Lower leg skin (tissue), 4 donors: ENCODE data around the gene PRELID1. TPM values are rescaled to one million over a fixed set of nuclear protein-coding genes. Genes with fewer than 3 reads are reported as not detected.
"Not testable (repeated sequence)": the region's sequence is repeated elsewhere in the genome, so short reads cannot be mapped to it uniquely, and the experiment has no call there.

Experiments
- DNase-seq, 2 donors: peaks; one replicate each; pipeline ENCODE4 v3.0.0-alpha.2; 2019; ENCODE audit warnings: low spot score in 2 of 2
- H3K4me3 ChIP-seq: fragments of 200-600 bp; sonication (generic); 2 replicates; pipeline ENCODE4 v1.5.1; 2017; ENCODE audit warnings: mild to moderate bottlenecking, low read depth; ENCODE audit not compliant: poor library complexity, severe bottlenecking
- CTCF ChIP-seq, 3 donors: fragments of 450-650 bp; IDR thresholded peaks; one replicate each; pipeline ENCODE4 v1.5.1; 2016; ENCODE audit warnings: antibody characterized with exemption in 3 of 3, mild to moderate bottlenecking in 3 of 3, moderate library complexity in 2 of 3
- POLR2A ChIP-seq, 2 donors: fragments of 450-650 bp; IDR thresholded peaks; one replicate each; pipeline ENCODE4 v1.6.1; 2016 to 2017; ENCODE audit warnings: antibody characterized with exemption in 2 of 2, mild to moderate bottlenecking in 1 of 2, moderate library complexity in 1 of 2
- WGBS, 2 donors: methylation state at CpG; one replicate each; pipeline ENCODE4 v1.1.5; 2018; 5-methylcytosine and 5-hydroxymethylcytosine counted together
- intact Hi-C: fragments of 100-400 bp; cut with DNase I; formaldehyde crosslinking; loops from one replicate; pipeline ENCODE4 v1.15.0; 2023; ENCODE audit warnings: low total_unique reads
- total RNA-seq, 4 donors: library from RNA; depleted of rRNA; stranded (reverse); fragments of >200 nt; gene quantifications; one replicate each; pipeline ENCODE4 v1.1.0, GENCODE V29; 2016

Gene PRELID1
- total RNA-seq, 4 donors from 2014 or later, result 60.7 to 122 (median 96.7) TPM

DNA sequence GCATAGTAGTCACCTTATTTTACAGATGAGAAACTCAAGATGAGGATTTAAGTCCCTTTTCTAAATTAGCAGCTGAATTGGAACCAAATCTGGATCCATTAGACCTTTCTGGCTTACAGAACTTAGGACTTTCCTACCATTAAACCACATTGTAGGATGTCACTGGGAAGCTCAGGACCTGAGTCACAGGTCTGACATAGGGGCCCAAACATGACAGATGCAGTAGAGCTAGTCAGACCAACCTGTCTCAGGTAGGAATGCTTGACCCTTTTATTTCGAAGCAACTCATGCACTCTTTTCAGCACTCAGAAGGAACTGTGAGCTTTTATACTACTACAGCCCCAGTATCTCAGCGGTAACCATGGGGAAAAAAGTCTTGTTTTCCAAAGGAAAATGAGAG lies 2.6 kb upstream of the PRELID1 start:
- intact Hi-C loops, result loop anchor here (10.0 kb wide), 1 partner anchor 186 kb away; no protein-coding TSS in a partner anchor
- no peak for DNase-seq
- 79 to 89% methylated on average over 2 of the region's 2 CpGs for WGBS, 2 donors
- TF ChIP-seq POLR2A (IDR thresholded peaks at IDR 0.05) (no peak), CTCF (IDR thresholded peaks at IDR 0.05) (no peak)
- no peak overlapping the region for H3K4me3 ChIP-seq

DNA sequence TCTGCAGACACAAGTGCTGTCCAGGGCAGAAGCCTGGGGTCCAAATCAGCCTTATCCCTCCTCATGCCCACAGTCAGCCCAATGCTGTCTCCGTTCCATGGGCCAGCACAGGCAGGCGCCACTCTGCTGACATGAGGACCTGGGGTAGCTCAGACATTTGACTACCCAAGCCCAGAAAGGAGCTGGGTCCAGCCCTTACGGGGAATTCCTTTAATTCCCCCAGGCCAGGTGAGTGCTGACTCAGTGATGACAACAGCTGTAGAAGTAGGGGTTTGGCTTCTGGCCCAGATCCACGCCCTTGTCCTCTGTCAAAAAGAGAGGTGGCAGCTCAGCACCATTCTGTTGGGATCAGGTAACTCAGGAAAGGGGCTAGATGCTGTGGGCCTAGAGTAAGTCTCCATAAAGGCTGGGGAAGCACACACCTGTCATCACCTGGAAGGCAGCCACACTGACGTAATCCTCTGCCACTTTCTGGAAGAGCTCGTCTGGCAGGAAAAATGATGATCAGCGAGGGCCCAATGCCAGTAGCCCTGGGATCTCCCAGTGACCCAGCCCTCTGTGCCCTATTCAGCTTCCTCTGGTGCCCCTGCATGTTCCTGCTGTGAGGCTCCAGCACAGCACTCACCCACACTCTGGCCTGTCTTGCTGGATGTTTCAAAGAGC lies 2.0 kb upstream of the PRELID1 start:
- 42 to 50% methylated on average over 6 to 7 of the region's 7 CpGs for WGBS, 2 donors
- TF ChIP-seq CTCF (IDR thresholded peaks at IDR 0.05) (no peak), POLR2A (IDR thresholded peaks at IDR 0.05) (no peak)
- no peak overlapping the region for H3K4me3 ChIP-seq
- DNase-seq, result peak; percentile 82 to 92
- intact Hi-C loops, result loop anchor here (10.0 kb wide), 1 partner anchor 187 kb away; no protein-coding TSS in a partner anchor

DNA sequence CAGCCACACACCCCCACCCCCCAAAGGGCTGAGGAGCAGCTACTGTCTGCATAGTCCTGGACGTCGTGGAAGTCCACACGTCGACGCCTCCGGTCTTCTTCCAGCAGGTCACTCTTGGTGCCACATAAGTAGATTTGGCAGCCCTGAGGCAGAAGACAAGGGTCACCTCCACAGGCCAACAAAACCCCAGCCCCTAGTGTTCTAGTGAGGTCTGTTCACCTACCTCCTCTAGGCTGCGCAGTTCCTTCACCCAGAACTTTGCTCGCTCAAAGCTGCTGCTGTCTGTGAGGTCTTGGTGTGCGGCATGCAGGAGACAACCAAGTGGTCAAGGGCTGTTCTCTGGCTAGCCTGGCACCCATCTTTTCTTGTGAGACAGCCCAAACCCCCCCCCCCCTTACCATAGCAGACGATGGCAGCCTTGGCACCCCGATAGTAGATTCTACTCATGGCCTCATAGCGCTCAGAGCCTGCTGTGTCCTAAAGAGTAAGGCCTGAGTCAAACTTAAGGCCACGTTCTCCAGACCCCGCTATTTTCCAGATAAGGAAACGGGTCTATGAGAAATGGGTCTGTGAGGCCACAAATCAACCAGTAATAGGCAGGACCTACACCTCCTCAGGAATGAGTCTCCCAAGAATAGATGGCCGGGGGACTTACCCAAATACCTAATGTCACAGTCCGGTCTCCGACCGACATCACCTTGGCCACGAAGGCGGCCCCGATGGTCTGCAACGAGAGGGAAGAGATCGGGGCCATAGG lies 1.1 kb upstream of the PRELID1 start:
- DNase-seq, result no peak
- intact Hi-C loops, result loop anchor here (10.0 kb wide), 1 partner anchor 188 kb away; no protein-coding TSS in a partner anchor

DNA sequence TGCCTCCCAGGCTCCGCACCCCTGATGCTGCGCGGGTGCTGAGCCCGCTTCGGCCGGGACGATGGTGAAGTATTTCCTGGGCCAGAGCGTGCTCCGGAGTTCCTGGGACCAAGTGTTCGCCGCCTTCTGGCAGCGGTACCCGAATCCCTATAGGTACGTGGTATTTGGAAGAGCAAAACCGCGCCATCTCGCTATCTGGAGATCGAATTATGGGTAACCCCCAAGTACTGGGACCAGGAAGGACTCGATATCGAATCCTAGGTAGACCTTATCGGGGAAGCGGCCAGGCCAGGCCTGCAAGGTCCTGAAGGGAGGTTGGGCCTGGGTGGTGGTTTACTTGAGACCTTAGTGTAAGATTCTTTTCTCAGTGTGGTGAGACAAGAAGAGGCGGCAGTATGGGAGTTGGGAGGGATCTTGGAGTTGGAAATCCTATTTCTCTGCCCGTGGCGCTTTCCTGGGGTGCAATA lies 359 bp downstream of the PRELID1 start:
- TF ChIP-seq POLR2A (IDR thresholded peaks at IDR 0.05) (no peak), CTCF (IDR thresholded peaks at IDR 0.05) (no peak)
- DNase-seq, result no peak
- intact Hi-C loops, result loop anchor here (10.0 kb wide), 1 partner anchor 189 kb away; no protein-coding TSS in a partner anchor
- H3K4me3 ChIP-seq, result peak overlapping the region; percentile 88
- 2% methylated on average over 18 to 19 of the region's 25 CpGs for WGBS, 2 donors

More for the DNA sequence above, 1.1 kb upstream of the PRELID1 start:
- WGBS, 2 donors, result 19 to 29% methylated on average over 24 of the region's 24 CpGs
- H3K4me3 ChIP-seq, result peak overlapping the region; percentile 88
- TF ChIP-seq CTCF (IDR thresholded peaks at IDR 0.05) (no peak), POLR2A (IDR thresholded peaks at IDR 0.05) (no peak)

GRCh38 chr5:177304392-177305119 lies 957 bp downstream of the PRELID1 start:
- peak overlapping the region; percentile 88 for H3K4me3 ChIP-seq
- 23 to 36% methylated on average over 15 to 19 of the region's 19 CpGs for WGBS, 2 donors
- TF ChIP-seq POLR2A (IDR thresholded peaks at IDR 0.05) (no peak), CTCF (IDR thresholded peaks at IDR 0.05) (no peak)
- peak in 1 of 2 donors; percentile 83 for DNase-seq
- intact Hi-C loops, result loop anchor here (10.0 kb wide), 1 partner anchor 190 kb away; no protein-coding TSS in a partner anchor

- not testable (repeated sequence) for DNase-seq, H3K4me3 ChIP-seq
- intact Hi-C loops, result loop anchor here (10.0 kb wide), 1 partner anchor 191 kb away; no protein-coding TSS in a partner anchor
- WGBS, 2 donors, result 65 to 70% methylated on average over 11 of the region's 11 CpGs
These were observed 2.6 kb downstream of the PRELID1 start for GRCh38 chr5:177306103-177306640.
